Neural progenitor cell (in vitro differentiated cells): Measurements from ENCODE around the gene SUDS3.

Experiments used
- CTCF ChIP-seq: fragments of 200-600 bp; sonication (generic); IDR thresholded peaks from 2 replicates; pipeline ENCODE4 v1.5.1; 2017; ENCODE audit warnings: antibody characterized with exemption, mild to moderate bottlenecking
- EZH2 ChIP-seq: fragments of 200-600 bp; sonication (generic); IDR thresholded peaks from 2 replicates; pipeline ENCODE4 v1.6.1; 2017; ENCODE audit warnings: antibody characterized with exemption, mild to moderate bottlenecking, moderate library complexity

GRCh38 chr12:118436986-118437385, 60.6 kb downstream of the SUDS3 start:
- no peak for TF ChIP-seq CTCF
- TF ChIP-seq EZH2, result no peak
